Measurements from ENCODE around the gene ARL5C.

GRCh38 chr17:39173526-39174274, 7.7 kb upstream of the ARL5C start:
- TF ChIP-seq ZNF565 (CRISPR knock-in tag; conservative IDR thresholded peaks at IDR 0.05; ENCODE audit: low read depth) (no peak), ISL1 (CRISPR knock-in tag; IDR thresholded peaks at IDR 0.05) (no peak), CREB5 (CRISPR knock-in tag; IDR thresholded peaks at IDR 0.05; ENCODE audit: low read depth) (no peak), OSR1 (CRISPR knock-in tag; IDR thresholded peaks at IDR 0.05) (no peak), CSDC2 (CRISPR knock-in tag; IDR thresholded peaks at IDR 0.05) (no peak), PATZ1 (CRISPR knock-in tag; IDR thresholded peaks at IDR 0.05; ENCODE audit: borderline replicate concordance) (no peak), TOX (CRISPR knock-in tag; IDR thresholded peaks at IDR 0.05; ENCODE audit: borderline replicate concordance) (no peak), ARNTL (CRISPR knock-in tag; IDR thresholded peaks at IDR 0.05; ENCODE audit: borderline replicate concordance, low read depth) (no peak), ZFP3 (CRISPR knock-in tag; IDR thresholded peaks at IDR 0.05) (no peak), POU6F1 (CRISPR knock-in tag; IDR thresholded peaks at IDR 0.05; ENCODE audit: borderline replicate concordance, low read depth) (no peak), ESRRG (CRISPR knock-in tag; IDR thresholded peaks at IDR 0.05) (no peak), ZFP30 (CRISPR knock-in tag; IDR thresholded peaks at IDR 0.05) (no peak), RARB (CRISPR knock-in tag; IDR thresholded peaks at IDR 0.05) (no peak), BACH2 (CRISPR knock-in tag; IDR thresholded peaks at IDR 0.05; ENCODE audit: borderline replicate concordance) (no peak)
